ENCODE results near the gene FOXM1.

GRCh38 chr12:2886768-2887450 is 9.9 kb upstream of the FOXM1 start:
- TF ChIP-seq, protein P1, sequence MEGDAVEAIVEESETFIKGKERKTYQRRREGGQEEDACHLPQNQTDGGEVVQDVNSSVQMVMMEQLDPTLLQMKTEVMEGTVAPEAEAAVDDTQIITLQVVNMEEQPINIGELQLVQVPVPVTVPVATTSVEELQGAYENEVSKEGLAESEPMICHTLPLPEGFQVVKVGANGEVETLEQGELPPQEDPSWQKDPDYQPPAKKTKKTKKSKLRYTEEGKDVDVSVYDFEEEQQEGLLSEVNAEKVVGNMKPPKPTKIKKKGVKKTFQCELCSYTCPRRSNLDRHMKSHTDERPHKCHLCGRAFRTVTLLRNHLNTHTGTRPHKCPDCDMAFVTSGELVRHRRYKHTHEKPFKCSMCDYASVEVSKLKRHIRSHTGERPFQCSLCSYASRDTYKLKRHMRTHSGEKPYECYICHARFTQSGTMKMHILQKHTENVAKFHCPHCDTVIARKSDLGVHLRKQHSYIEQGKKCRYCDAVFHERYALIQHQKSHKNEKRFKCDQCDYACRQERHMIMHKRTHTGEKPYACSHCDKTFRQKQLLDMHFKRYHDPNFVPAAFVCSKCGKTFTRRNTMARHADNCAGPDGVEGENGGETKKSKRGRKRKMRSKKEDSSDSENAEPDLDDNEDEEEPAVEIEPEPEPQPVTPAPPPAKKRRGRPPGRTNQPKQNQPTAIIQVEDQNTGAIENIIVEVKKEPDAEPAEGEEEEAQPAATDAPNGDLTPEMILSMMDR (IDR thresholded peaks at IDR 0.05) = no peak
- no peak for TF ChIP-seq POLR2A (IDR thresholded peaks at IDR 0.05)

Measured in esophagus squamous epithelium (tissue), 4 donors.